Lung (tissue), 12 donors: ENCODE results near the gene OR52B6. TPM values are rescaled to one million over a fixed set of nuclear protein-coding genes. Genes with fewer than 3 reads are reported as not detected.

Experiments
- ATAC-seq: fragments of 200-7000 bp; cut with Tn5 transposase; one replicate; pipeline ENCODE4 v1.9.1; 2020; ENCODE audit warnings: moderate number of reproducible peaks; ENCODE audit not compliant: insufficient read depth, low FRiP score
- DNase-seq, 3 donors: peaks; one replicate each; pipeline ENCODE4 v3.0.0-alpha.2; 2013 to 2017
- H3K27ac ChIP-seq, 2 donors: one replicate each; pipeline ENCODE4 v1.5.1; 2013; ENCODE audit warnings: mild to moderate bottlenecking in 2 of 2, moderate library complexity in 2 of 2, control low read depth in 1 of 2, inconsistent platforms in 1 of 2, low read depth in 1 of 2, low read length in 1 of 2
- H3K27me3 ChIP-seq, 3 donors: one replicate each; pipeline ENCODE4 v1.5.1; 2013; ENCODE audit warnings: low read length in 2 of 3; ENCODE audit not compliant: control insufficient read depth in 3 of 3, insufficient read depth in 3 of 3
- H3K36me3 ChIP-seq, 4 donors: one replicate each; pipeline ENCODE4 v1.5.1; 2013; ENCODE audit warnings: low read length in 4 of 4, mild to moderate bottlenecking in 1 of 4, moderate library complexity in 1 of 4; ENCODE audit not compliant: control insufficient read depth in 4 of 4, insufficient read depth in 4 of 4
- H3K4me1 ChIP-seq, 5 donors: one replicate each; pipeline ENCODE4 v1.5.1; 2013; ENCODE audit warnings: low read length in 5 of 5, mild to moderate bottlenecking in 2 of 5, moderate library complexity in 1 of 5; ENCODE audit not compliant: control insufficient read depth in 5 of 5, insufficient read depth in 5 of 5
- H3K4me3 ChIP-seq: one replicate; pipeline ENCODE4 v1.5.1; 2013; ENCODE audit warnings: mild to moderate bottlenecking, control low read depth, moderate library complexity
- H3K9ac ChIP-seq, 2 donors: one replicate each; pipeline ENCODE4 v1.5.1; 2013; ENCODE audit warnings: low read length in 2 of 2, control low read depth in 1 of 2; ENCODE audit not compliant: insufficient read depth in 1 of 2
- H3K9me3 ChIP-seq, 4 donors: one replicate each; pipeline ENCODE4 v1.5.1; 2013; ENCODE audit warnings: low read length in 3 of 4, mild to moderate bottlenecking in 1 of 4, moderate library complexity in 1 of 4; ENCODE audit not compliant: control insufficient read depth in 4 of 4, insufficient read depth in 3 of 4
- CTCF ChIP-seq: IDR thresholded peaks from 2 replicates; pipeline ENCODE4 v1.5.1; 2012; ENCODE audit warnings: mild to moderate bottlenecking; ENCODE audit errors: control extremely low read depth, extremely low read depth
- WGBS, 2 donors: extraction: QIAGEN DNeasy Blood & Tissue Kit; methylation state at CpG; one replicate each; pipeline ENCODE4 v1.1.7; 2013; 5-methylcytosine and 5-hydroxymethylcytosine counted together
- polyA plus RNA-seq, 2 donors: library from polyadenylated mRNA; stranded (reverse); fragments of 200-250 nt; gene quantifications; one replicate each; pipeline ENCODE4 v1.2.1, GENCODE V29; 2013
- total RNA-seq, 2 donors: library from RNA; depleted of rRNA in 1 of 2; stranded (reverse); fragments of >200 nt in 1 of 2; gene quantifications; one replicate each; pipeline ENCODE4 v1.2.1, GENCODE V29; 2014 to 2021
- donor health status: control.
- donor health status: control.
- donor health status: Bipolar disorder and iron deficiency.
- donor health status: healthy.
- donor health status: DM: yes; HTN: yes; CAD: no.

Gene OR52B6
- total and polyA plus RNA-seq, 4 donors: not detected

GRCh38 chr11:5611627-5612026 lies 30.9 kb downstream of the OR52B6 start:
- H3K4me3 ChIP-seq: no peak overlapping the region
- no peaks in the 10 kb centered on the region for H3K9me3 ChIP-seq
- H3K27ac ChIP-seq: no peak overlapping the region
- H3K36me3 ChIP-seq: no peaks in the 10 kb centered on the region
- no peak overlapping the region for H3K9ac ChIP-seq
- TF ChIP-seq CTCF: no peak
- 93 to 96% methylated on average over 11 of the region's 11 CpGs for WGBS, 2 donors
- ATAC-seq (no peak), DNase-seq (no peak)
- no peaks in the 10 kb centered on the region for H3K4me1 ChIP-seq
- no peaks in the 10 kb centered on the region for H3K27me3 ChIP-seq

GRCh38 chr11:5618807-5619206 lies 38.1 kb downstream of the OR52B6 start:
- Histone ChIP-seq H3K36me3 (no peaks in the 10 kb centered on the region), H3K9me3 (no peaks in the 10 kb centered on the region), H3K4me3 (no peak overlapping the region), H3K9ac (no peak overlapping the region), H3K4me1 (peaks cover 0 to 7% (median 5%) of the 10 kb centered on the region in 5 donors), H3K27me3 (no peaks in the 10 kb centered on the region), H3K27ac (no peak overlapping the region)
- WGBS, 2 donors: 88 to 89% methylated on average over 3 of the region's 3 CpGs
- no peak for TF ChIP-seq CTCF
- ATAC-seq (no peak), DNase-seq (no peak)

GRCh38 chr11:5620651-5621521 lies 40.2 kb downstream of the OR52B6 start:
- DNase-seq (peak in 2 of 3 donors; percentile 48 to 62), ATAC-seq (peak; percentile 55)
- no peaks in the 10 kb centered on the region for H3K27me3 ChIP-seq
- no peak overlapping the region for H3K9ac ChIP-seq
- WGBS, 2 donors: 50 to 61% methylated on average over 3 of the region's 3 CpGs
- TF ChIP-seq CTCF: no peak
- no peak overlapping the region for H3K4me3 ChIP-seq
- no peaks in the 10 kb centered on the region for H3K9me3 ChIP-seq
- peak overlapping the region in 1 of 2 donors; percentile 47 for H3K27ac ChIP-seq
- no peaks in the 10 kb centered on the region for H3K36me3 ChIP-seq
- H3K4me1 ChIP-seq: peaks cover 3 to 17% (median 10%) of the 10 kb centered on the region in 5 donors

GRCh38 chr11:5621580-5621979 lies 40.9 kb downstream of the OR52B6 start:
- no peak for ATAC-seq
- H3K9me3 ChIP-seq: no peaks in the 10 kb centered on the region
- H3K9ac ChIP-seq: no peak overlapping the region
- no peak for DNase-seq
- H3K4me1 ChIP-seq: peaks cover 3 to 18% (median 10%) of the 10 kb centered on the region in 5 donors
- no peaks in the 10 kb centered on the region for H3K36me3 ChIP-seq
- H3K4me3 ChIP-seq: no peak overlapping the region
- peak overlapping the region in 1 of 2 donors; percentile 45 for H3K27ac ChIP-seq
- no peak for TF ChIP-seq CTCF
- no peaks in the 10 kb centered on the region for H3K27me3 ChIP-seq
